GM08714 (cell line): ENCODE results near the gene SH3GLB2.

ENCODE experiments used
- H3K4me3 ChIP-seq: fragments of 200-500 bp; sonication (Bioruptor generic); 2 replicates; pipeline ENCODE4 v1.5.1; 2014; ENCODE audit warnings: mild to moderate bottlenecking, low read length, inconsistent platforms
- ZNF274 ChIP-seq: IDR thresholded peaks from 2 replicates; pipeline ENCODE4 v1.6.1; 2012; ENCODE audit warnings: mild to moderate bottlenecking, low read depth, low read length

SH3GLB2 gene

GRCh38 chr9:129028192-129028966, at the start of gene SH3GLB2:
TSS of gene SH3GLB2 (minus strand) at chr9:129028331. CDS start at chr9:129028154, 177 bp downstream.
- no peak for TF ChIP-seq ZNF274
- H3K4me3 ChIP-seq, result peak within 1 kb of the TSS; percentile 65

- TF ChIP-seq ZNF274, result no peak
- H3K4me3 ChIP-seq, result no peak overlapping the region
Observed at GRCh38 chr9:129077236-129077635, 49.1 kb upstream of the SH3GLB2 start.

- H3K4me3 ChIP-seq, result no peak overlapping the region
- no peak for TF ChIP-seq ZNF274
Observed at GRCh38 chr9:129076640-129077037, 48.5 kb upstream of the SH3GLB2 start.

- no peak overlapping the region for H3K4me3 ChIP-seq
- TF ChIP-seq ZNF274, result no peak
Observed at GRCh38 chr9:129075996-129076639, 48.0 kb upstream of the SH3GLB2 start.

- H3K4me3 ChIP-seq, result no peak overlapping the region
Observed at GRCh38 chr9:129074106-129074505, 46.0 kb upstream of the SH3GLB2 start.

GRCh38 chr9:129073404-129073803, 45.3 kb upstream of the SH3GLB2 start:
- no peak overlapping the region for H3K4me3 ChIP-seq
- no peak for TF ChIP-seq ZNF274

More at GRCh38 chr9:129074106-129074505, 46.0 kb upstream of the SH3GLB2 start:
- TF ChIP-seq ZNF274, result no peak

GRCh38 chr9:129072171-129072570, 44.0 kb upstream of the SH3GLB2 start:
- no peak for TF ChIP-seq ZNF274
- no peak overlapping the region for H3K4me3 ChIP-seq

GRCh38 chr9:129071526-129072126, 43.5 kb upstream of the SH3GLB2 start:
- no peak for TF ChIP-seq ZNF274
- no peak overlapping the region for H3K4me3 ChIP-seq

GRCh38 chr9:129070696-129071525, 42.8 kb upstream of the SH3GLB2 start:
- no peak overlapping the region for H3K4me3 ChIP-seq
- no peak for TF ChIP-seq ZNF274

- no peak for TF ChIP-seq ZNF274
- H3K4me3 ChIP-seq, result no peak overlapping the region
Observed at GRCh38 chr9:129069862-129070641, 41.9 kb upstream of the SH3GLB2 start.

GRCh38 chr9:129068990-129069861, 41.1 kb upstream of the SH3GLB2 start:
- H3K4me3 ChIP-seq, result no peak overlapping the region; the same call in 1 of the 2 replicates
- no peak for TF ChIP-seq ZNF274

- no peak for TF ChIP-seq ZNF274
- H3K4me3 ChIP-seq, result no peak overlapping the region
Observed at GRCh38 chr9:129068110-129068509, 40.0 kb upstream of the SH3GLB2 start.
